ENCODE results near the gene CCR8. TPM values are rescaled to one million over a fixed set of nuclear protein-coding genes. Genes with fewer than 3 reads are reported as not detected.

Gene CCR8, protein sequence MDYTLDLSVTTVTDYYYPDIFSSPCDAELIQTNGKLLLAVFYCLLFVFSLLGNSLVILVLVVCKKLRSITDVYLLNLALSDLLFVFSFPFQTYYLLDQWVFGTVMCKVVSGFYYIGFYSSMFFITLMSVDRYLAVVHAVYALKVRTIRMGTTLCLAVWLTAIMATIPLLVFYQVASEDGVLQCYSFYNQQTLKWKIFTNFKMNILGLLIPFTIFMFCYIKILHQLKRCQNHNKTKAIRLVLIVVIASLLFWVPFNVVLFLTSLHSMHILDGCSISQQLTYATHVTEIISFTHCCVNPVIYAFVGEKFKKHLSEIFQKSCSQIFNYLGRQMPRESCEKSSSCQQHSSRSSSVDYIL
- 11.3 and 12.8 TPM in 2 replicates for total RNA-seq

- intact Hi-C loops (cut with micrococcal nuclease) = loop anchor here (1.0 to 2.0 kb wide), 3 partner anchors 8 to 49 kb away; no protein-coding TSS in a partner anchor
Measured at GRCh38 chr3:39329493-39329892, at the start of gene CCR8. Gene CCR8, plus strand, starts transcription at chr3:39329709. Its CDS starts 2,623 bp downstream, at chr3:39332332.

DNA sequence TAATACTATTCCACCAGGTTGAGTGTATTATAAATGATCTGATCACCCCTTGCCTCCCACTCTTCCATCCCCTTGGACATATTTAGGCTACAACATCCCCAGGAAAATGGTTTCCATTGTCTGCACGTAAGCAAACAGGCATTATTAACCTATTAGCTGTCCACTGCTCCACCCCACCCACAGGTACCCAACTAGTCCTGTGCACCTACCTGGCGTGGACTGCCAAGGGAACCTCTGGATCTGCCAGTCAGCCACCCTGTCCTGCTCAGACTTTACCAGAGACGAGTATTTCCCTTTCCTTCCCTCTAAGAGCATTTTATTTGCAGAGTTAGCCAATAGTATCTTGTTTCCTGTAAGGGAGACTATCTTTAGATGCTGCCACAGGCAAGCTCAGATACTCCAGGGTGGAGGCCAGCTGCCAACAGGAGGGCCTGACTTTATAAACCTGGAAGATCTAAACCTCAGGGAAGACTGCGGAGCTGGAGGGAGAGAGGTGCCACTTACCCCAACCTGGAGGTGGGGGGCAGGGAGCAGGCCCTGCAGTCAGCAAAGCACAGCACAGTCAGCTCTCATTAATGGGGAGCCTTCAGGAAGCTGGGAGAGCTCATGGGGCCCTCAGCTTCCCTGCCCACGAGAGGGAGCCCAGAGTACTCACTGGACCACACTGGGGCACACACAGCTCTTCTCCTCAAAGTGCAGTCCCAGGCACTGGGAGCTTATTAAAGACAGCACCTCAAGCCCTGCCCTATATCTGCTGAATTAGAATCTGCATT is 49.6 kb upstream of the CCR8 start, which contains the start of gene CX3CR1:
TSS of gene CX3CR1 (minus strand) at position 292 of the 773 bp plus-strand sequence. CDS start 13,527 bp downstream, outside the sequence.
- intact Hi-C loops (cut with micrococcal nuclease) = no loop called here

- intact Hi-C loops (cut with micrococcal nuclease) = no loop called here
Measured at GRCh38 chr3:39280571-39280970, 48.9 kb upstream of the CCR8 start.

DNA sequence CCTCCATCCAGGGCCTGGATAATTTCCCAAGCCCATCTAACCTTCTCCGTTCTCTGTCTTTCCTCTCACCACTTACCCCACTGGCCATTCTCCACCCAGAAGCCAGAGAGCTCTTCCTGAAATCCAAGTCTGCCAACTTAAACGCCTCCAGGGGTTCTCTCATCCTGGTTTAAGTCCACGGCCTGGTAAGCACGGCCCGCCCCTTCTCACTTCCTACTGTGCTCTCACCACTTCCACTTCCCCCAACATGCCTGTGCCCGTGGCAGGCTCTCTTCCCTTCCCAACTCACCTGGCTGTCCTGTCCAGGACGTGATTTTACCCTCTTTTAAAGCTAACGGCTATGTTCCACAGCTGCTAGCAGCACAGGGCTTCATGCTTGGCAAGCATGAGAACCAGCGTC is 48.0 kb upstream of the CCR8 start:
- intact Hi-C loops (cut with micrococcal nuclease) = no loop called here

DNA sequence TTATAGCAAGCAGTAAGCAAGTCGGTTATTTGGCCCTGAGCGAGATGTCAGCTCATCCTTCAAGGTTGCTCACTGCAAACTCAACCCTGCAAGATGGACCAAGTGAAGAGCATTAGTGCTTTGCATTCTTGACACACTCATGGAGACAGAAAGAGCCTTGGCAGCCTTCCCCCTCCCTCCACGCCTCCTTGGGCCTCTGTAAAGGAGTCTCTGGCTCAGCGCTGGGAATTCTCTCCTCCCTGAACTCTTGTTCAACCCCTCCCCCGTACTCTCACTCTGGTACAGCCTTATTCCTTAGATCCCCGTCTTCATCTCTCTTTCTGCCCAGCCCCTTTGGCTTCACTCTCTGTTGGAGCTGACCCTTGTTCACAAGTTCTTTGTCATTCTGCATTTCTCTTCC is 47.5 kb upstream of the CCR8 start:
- intact Hi-C loops (cut with micrococcal nuclease) = no loop called here

DNA sequence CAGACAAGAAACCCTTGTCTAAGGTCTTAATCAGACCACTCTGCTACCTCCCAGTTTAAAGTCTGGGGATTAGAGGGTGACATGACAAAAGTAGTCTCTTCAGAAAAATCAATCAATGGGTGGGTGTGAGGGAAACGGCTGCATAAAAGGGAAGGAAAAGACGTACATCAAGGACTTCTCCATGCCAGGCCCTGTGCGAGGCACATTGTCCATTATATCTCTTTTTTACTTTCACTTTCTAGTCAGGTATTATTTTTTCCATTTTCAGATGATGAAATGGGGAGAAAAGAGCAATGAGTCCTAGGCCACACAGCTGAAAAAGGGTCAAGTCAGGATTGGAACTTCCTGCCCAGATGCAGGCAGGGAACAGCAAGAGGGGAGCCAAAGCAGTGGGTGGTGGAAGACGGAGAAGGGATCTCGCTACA is 45.0 kb upstream of the CCR8 start:
- intact Hi-C loops (cut with micrococcal nuclease) = no loop called here

- intact Hi-C loops (cut with micrococcal nuclease) = no loop called here
Measured at GRCh38 chr3:39285332-39285731, 44.2 kb upstream of the CCR8 start.

- intact Hi-C loops (cut with micrococcal nuclease) = no loop called here
Measured at GRCh38 chr3:39286771-39287170, 42.7 kb upstream of the CCR8 start.

DNA sequence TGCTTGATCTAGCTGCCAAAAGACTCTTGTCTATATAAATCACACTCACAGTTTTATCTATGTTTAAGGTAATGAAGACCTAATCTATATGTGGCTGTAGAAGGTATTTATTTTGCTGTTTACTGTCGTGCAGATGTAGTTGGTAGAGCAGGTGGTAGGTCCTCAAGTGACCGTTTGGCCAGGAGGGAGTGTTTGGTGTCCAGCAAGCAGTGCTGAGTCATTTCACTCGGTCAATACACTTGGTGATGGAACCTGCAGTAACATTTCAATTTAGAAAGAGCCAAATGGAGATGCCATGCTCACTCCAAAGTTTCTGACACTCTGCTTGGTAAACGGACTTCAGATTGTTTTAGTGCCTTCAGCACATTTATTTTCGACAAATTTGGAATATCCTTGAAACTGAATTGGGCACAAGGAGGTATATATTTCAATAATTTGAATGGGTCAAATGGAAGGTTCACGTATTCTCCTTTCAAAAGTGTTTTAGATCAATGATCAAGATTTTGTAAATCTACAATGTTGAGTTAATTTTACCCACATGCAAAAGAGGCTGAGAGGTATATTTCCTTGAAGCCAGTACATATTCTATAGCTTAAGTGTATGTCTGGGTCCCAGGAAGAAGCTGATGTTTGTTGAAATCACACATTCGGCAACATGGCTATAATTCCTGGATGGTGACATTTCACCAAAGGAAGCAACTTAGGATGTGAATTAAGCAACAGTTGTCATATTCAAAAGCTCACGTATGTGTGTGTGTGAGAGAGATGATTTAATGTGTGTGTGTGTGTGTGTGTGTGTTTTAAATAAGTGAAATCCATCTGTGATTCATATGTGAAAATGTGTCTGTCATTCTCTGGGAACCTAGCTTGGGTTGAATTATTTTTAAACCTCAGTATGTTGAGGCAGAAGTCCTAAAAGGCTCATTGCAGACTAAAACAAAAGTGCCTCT is 42.0 kb upstream of the CCR8 start:
- intact Hi-C loops (cut with micrococcal nuclease) = loop anchor here (1.0 to 2.0 kb wide), 12 partner anchors 19 to 766 kb away; partner anchors contain the start of gene SCN11A

- intact Hi-C loops (cut with micrococcal nuclease) = loop anchor here (1.0 to 2.0 kb wide), 12 partner anchors 20 to 767 kb away; partner anchors contain the start of gene SCN11A
Measured at GRCh38 chr3:39288300-39288808, 41.2 kb upstream of the CCR8 start.

GRCh38 chr3:39289107-39289506 is 40.4 kb upstream of the CCR8 start:
- intact Hi-C loops (cut with micrococcal nuclease) = loop anchor here (2.0 kb wide), 1 partner anchor 108 kb away; no protein-coding TSS in a partner anchor

DNA sequence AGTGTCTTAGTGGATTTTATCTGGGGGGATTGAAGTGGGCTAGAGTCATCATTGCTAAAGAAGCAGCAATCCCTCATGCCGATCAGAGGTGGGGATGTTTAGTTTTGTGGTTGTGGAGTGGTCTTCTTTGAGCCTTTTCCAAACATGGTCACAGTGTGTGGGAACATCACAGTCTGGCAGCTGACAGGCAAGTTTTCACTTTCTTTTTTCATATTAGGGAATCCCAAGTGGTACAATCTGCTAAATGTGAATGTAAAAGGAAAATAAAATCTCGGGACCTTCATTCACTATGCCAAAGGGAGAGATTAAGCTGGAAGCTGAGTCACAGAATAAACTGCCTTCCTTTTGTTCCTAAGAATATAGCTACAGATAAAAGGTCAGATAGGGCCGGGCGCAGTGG is 39.3 kb upstream of the CCR8 start:
- intact Hi-C loops (cut with micrococcal nuclease) = loop anchor here (5.0 kb wide), 1 partner anchor 72 kb away; no protein-coding TSS in a partner anchor

DNA sequence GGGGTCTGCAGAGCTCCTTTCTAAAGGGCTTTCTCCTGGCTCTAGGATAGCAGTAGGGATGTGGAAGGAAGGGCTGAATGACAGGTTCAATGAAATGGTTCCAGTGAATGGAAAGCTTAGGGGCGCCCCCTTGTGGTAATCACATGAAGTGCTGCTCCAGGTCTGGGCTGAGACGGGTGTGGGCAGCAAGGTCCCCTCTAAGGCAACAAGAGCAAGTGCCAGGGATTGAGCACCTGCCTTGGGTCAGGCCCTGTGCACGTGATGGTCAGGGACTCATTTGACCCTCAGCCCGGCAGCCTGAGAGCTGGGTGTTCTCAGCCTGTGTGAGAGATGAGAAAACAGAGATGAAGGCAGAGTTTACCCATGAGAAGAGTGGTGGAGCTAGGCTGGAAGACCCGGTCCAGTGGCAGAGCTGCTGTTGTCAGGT is 37.6 kb upstream of the CCR8 start:
- intact Hi-C loops (cut with micrococcal nuclease) = loop anchor here (1.0 to 5.0 kb wide), 7 partner anchors 37 to 191 kb away; partner anchors contain the start of genes CCR8 and SLC25A38

DNA sequence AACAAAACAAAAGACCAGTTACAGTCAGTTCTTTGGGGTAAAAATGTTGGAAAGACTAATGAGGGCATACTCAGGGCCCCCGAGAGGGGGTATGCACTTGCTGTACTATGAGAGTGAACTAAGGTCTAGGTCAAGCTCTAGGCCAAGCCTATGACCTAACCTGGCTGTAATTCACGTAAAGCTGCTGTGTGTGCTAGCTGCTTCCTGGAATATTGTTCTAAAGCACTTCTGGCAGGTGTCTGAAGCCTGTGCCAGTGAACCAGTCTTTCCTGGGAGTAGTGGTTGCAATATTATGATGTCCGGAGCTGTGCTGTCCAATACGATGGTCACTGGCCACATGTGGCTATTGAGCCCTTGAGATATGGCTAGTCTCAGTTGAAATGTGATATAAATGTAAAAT is 36.5 kb upstream of the CCR8 start:
- intact Hi-C loops (cut with micrococcal nuclease) = loop anchor here (1.0 to 5.0 kb wide), 6 partner anchors 36 to 192 kb away; partner anchors contain the start of gene CCR8

- intact Hi-C loops (cut with micrococcal nuclease) = loop anchor here (5.0 kb wide), 1 partner anchor 68 kb away; no protein-coding TSS in a partner anchor
Measured at GRCh38 chr3:39294446-39295183, 34.9 kb upstream of the CCR8 start.

DNA sequence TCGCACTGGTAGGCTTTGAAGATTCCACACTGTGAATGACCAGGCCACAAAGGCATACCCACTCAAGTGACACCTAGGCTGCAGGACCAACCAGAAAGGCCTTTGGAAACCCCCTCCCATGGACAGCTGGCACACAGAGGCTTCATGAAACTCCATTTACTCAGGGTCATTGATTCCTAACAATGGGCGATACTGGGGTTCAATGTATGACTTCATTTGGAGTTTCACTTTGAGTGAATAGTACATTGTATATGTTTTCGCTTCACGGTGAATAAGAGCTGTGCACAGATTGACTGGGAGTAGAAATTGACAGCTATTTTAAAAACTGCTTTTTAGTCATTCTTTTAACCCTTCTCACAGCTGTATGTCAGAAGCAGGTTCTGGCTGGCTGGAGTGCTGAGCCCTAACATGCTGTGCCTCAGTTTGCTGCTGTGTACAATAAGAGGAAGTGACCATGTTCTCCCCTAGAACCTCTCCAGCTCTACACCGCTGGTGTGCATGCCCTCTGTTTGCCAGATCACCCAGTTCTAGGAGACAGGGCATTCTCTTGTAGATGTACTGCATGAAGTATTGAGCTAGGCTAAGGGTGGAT is 34.2 kb upstream of the CCR8 start:
- intact Hi-C loops (cut with micrococcal nuclease) = no loop called here

GRCh38 chr3:39296197-39297077 is 33.1 kb upstream of the CCR8 start:
- intact Hi-C loops (cut with micrococcal nuclease) = no loop called here

DNA sequence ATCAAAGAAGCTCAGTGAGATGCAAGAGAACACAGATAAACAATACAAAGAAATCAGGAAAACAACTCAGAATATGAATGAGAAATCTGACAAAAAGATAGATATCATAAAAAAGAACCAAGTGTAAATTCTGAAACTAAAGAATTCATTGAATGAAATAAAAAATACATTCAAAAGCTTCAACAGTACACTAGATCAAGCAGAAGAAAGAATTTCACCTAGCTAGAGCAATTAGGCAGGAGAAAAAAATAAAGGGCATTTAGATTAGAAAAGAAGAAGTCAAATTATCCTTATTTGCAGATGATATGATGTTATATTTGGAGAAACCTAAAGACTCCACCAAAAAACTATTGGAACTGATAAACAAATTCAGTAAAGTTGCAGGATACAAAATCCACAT is 30.2 kb upstream of the CCR8 start:
- intact Hi-C loops (cut with micrococcal nuclease) = no loop called here
